NCI-H2029 treated with DMSO at 0.1 percent for 48 hours (cell line): ENCODE measurements around the gene TMEM43.

Experiments
- DNase-seq: peaks from one replicate; lab custom pipeline; 2025; lab: John Stamatoyannopoulos, UW

Gene TMEM43

DNA sequence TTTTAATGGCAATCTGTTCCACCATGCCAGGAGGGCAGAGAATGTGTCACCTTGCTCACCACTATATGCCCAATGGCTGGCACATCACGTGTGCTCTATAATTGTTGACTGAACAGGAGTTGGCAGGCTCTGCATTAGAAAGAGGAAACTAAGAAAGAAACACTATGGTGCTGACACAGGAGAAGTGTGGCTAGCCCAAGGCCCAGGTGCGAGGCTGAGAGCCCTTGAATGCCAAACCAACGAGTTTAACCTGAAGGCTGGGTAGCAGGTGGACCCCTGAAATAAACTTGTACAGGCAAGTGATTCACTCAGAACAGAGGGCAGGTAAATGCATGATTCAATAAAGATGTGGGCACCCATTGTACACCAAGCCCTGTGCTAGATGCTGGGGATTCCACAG is 2.6 kb upstream of the TMEM43 start:
- peak; percentile 42 for DNase-seq

DNA sequence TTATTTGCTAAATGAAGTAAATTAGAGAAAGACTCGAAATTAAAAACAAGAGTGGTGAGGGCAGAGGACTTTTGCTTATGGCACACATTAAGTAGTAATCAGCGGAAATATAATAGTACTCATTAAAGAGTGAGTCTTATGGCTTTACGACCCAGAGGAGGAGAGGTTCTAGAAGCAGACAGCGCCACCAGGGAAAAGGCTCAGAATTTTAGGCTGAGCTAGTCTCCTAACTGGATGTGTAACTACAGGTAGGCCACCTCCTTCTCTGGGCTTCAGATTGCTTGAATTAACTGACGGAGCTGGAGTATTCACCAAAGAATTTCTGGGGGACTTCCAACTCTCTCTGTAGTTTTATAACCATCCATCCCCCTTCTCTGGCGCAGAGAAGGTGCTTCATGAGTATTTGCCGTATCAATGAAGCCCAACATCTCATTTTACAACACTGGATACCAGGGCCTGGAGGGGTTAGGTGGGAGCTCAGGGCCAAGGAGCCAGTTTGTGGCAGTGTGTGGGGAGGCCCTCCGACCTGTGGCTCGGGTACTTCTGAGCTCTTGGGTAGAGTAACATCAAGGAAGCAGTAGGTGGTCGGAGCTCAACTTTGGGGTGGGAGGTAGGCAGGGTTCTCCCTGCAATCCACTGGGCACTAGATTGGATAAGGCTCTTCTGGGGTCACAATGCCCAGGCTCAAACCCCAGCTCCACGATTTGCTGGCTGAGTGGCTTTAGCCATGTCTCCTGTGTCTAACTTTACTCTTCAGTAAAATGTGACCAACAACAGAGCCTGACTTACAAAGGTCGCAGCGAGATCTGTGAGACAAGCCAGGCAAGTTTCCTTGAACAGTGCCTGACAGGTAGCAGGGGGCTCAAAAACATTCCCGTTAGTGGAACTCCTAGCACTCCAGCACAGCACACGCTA is 1.3 kb upstream of the TMEM43 start:
- DNase-seq, result no peak

DNA sequence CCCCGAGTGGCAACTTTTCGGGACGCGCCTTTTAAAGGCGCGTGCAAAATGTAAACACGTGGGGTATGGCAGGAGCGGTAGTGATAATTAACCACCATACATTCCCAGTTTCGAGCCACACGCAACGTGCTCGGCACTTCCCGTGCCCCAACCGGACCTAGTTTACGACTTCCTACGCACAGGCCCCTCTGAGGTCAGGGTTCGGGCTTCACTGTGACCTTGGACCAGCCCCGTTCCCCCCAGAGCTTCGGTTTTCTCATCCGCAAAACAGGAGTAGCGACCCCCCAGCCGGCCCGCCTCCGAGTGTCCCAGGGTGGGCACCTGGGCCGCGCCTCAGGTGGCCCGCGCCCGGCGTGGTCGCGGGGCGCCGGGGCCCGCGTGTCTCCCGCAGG is 633 bp upstream of the TMEM43 start:
- peak; percentile 25 for DNase-seq

DNA sequence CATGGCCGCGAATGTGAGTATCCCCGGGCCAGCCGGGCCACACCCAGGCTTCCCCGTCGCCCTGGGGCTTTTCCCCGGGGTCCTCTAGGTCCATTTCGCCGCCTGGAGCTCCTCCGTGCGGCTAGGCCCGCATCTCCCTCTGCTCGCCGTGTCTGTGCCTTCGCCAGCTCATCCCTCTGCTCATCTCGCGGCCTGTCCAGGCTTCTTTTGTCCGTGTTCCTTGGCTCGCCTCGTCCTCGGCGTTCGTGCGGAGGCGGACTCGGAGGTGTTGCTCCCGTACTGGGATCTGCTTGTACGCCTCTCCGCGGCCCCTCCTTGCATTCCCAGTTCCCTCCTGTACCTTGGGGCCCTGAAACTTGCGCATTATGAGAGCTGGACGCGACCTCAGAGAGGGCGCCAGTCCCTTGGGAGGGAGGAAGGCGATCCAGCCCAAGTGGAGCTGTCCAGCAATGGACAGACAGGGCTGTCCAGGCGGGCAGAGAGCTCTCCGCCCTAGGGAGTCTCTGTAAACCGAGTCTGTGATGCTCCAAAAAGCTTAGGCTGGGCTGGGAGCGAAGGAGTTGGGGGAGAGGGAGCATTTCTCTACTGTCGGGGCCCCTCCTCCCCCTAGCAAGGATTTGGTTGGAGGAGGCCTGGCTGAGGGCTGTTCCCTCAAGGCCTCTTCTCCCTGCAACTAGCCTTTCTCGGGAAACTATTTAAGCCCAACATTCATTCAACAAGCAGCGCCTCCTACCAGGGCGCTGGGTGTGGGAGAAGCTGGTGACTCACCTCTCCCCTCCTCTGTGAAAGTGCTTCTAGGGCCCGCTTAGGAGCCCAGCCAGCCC is 553 bp downstream of the TMEM43 start:
- no peak for DNase-seq

DNA sequence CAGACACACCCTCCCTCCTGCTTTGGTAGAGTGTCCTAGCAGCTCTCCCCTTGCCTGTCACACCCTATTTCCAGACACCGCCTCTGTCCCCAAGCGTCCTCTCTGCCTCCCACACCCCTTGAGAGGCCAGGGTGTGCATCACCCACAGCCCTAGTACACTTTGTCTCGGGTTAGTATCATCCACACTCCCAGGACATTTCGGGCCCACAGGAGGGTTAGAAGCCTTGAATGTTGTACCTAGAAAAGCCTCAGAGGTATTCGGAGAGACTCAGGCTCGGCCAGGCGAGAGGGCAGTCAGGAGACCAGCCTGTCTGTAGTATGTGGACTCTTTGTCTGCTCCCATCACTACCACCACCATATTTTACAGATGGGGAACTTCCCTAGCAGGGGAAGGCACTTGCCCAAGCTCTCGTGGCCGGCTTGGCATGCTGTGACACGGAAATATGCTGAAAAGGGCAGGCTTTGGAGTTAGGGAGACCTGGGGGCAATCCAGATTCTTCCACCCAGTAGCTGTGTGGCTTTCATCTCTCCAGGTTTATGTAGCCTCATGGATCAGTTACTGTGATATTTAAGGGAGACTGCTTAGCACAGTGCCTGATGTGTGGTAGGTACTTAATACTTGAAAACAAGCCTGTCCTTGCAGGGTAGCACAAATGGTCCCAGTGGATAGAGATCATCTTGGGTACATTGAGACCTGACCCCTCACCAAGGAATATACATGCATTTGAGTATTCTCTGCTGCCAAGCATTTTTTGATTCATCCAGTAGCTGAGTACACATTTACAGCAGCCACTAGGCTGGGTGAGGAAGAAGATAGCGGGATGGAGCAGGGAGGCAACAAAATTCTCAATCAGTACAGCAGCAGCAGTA is 1.4 kb downstream of the TMEM43 start:
- no peak for DNase-seq

DNA sequence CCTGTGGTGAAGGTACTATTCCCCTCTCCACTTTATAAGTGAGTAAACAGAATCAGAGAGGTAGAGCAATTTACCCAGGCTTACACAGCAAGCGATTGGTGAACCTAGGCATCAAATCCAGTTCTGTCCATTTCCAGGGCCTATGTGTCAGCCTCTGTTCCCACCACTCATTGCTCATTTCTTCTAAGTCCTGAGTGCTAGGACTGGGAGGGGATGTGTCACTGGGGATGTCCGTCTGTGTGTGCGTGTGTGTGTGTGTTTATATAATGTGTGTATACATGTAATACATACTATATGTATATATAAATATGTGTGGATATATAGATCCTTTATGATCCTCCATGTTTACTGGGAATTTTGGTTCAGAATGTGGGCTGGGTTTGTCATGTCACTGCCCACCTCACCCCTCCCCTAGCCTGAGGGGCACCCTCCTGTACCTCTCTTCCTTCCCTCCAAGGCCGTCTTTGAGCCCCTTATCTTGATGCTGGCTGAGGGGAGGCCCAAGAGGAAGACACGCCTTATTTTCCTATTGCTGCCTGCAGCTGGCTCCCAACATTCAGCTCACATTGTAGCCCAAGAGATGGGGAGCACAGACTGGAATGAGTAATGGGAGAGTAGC is 2.1 kb downstream of the TMEM43 start:
- DNase-seq, result no peak

DNA sequence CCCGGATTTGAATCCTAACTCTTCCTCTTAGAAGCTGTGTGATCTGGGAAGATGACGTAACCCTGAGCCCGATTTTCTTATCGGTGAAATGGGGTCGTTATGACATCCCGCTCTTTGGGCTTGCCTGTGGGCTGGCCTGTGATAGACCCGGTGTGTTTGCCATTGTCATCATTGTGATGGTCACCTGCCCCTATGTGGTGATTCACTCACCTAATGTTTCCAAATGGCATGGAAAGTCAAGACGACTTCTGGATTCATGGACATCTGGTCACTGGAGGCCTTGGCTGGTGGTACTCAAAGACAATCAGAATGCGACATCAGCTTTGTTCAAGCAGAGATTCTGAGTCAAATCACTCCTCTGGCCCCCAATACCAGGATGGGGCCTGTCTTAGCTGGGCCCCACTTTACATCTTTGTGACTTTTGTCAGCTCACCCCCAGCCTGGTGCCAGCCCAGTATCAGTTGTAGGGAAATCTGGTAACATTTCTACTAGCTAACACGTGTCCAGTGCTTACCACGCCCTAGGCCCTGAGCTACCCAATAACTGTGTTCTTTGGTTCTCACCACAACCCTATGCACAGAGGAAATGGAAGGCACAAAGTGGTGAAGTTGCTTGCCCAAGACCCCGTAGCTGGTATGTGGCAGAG is 2.8 kb downstream of the TMEM43 start:
- no peak for DNase-seq

DNA sequence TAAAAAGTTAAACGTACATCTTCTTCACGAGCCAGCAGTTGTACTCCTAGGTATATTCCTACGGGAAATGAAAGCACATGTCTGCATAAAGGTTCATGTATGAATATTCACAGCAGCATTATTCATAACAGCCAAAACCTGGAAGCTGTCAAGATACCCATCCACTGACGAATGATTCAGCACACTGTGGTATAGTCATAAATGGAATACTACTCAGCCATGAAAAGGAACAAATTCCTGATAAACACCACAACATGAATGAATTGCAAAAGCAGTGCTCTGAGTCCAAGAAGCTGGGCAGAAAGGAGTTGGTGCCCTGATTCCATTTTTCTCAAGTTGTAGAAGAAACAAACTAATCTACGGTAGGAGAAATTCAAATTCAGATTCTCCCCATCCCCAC is 3.9 kb downstream of the TMEM43 start:
- DNase-seq, result no peak

DNA sequence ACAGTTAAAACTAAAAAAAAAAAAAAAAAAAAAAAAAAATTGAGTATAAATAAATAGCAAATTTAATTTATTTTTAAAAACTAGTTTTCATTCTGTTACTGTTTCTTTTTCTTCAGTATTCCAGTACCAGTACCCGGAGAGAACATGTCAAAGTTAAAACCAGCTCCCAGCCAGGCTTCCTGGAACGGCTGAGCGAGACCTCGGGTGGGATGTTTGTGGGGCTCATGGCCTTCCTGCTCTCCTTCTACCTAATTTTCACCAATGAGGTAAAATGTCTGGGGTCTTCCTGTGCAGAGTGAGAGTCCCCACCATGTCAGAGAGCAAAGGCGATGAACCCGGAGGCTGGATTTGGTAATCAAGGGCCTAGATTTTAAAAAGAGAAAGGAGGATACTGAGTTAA is 4.4 kb downstream of the TMEM43 start:
- no peak for DNase-seq

DNA sequence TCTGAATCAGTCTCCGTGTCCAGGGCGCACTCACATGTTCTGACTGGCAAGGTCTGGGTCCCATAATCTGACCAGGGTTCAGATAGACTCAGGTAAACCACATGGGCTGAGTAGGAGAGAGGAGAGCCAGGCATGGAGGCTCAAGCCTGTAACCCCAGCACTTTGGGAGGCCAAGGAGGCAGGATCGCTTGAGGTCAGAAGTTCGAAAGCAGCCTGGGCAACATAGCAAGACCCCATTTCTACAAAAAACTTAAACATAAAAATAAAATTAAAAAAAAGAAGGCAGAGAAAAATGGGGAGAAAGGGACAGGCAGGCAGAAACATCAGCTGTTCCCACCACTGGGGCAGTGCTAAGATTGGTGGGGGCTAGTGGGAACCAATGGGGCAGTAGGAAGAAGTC is 5.4 kb downstream of the TMEM43 start:
- DNase-seq, result no peak

DNA sequence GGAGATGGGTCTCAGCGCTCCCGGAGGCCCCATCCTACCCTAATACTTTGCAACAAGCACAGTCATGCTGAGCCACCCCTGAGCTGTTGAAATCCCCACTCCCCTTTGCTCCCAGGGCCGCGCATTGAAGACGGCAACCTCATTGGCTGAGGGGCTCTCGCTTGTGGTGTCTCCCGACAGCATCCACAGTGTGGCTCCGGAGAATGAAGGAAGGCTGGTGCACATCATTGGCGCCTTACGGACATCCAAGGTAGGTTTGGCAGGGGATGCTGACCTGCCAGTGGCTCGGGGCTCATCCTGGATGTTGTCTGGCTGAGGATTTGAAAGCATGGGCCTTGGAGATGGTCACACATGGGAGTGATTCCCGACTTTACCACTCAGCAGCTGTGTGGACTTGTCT is 5.9 kb downstream of the TMEM43 start:
- DNase-seq, result no peak

DNA sequence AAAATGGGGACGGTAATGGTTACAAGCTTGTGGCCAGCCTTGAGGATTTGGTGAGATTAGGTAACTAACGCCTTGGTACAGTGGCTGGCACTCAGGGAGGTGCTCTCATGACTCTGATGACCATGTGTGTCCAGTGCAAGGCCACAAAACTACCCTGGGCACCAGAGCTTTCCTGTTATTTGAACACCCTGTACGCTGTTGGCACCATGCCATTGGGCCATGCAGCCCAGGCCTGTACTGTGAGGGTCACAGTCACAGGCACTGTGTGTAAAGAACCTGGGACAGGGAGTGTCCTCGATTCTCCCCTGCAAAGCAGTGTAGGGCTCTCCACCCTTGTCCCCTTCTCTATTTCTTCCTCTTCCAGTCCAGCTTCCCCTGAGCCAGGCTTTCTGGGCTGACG is 6.3 kb downstream of the TMEM43 start:
- no peak for DNase-seq

DNA sequence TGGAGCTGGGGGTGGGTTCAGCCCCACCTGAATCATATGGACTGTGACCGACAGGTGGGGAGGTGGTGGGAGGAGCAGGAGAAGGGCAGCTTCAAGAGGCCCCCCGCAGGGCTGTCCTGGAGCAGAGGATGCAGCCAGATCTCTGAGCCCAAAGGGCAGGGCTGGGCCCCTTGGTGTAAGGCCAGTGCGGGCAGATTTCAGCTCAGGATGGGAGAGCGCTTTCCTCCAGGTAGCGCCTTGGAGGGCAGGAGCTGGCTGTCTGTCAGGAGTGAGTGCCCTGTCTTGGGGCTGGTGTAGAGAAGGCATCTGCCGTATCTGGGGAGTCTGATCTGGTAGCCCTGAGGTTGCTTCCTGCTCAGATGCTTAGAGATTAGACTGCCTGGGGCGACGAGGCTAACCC is 7.3 kb downstream of the TMEM43 start:
- no peak for DNase-seq

DNA sequence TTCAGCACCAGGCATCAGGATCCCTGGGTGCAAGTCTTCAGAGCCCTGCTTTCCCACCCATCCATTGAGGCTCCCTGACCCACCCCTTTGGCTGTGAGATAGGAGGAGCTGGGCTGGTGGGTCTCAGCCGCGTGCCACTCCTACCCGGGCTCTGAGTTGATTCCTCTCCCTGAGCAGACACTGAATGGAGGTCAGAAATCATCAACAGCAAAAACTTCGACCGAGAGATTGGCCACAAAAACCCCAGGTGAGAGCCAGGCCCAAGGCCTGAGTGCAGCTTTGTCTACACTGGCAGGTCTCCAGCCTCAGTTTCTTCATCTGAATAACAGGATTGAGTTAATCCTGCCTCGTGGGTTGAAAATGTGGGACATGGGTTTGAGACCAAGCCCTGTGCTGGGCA is 7.8 kb downstream of the TMEM43 start:
- DNase-seq, result no peak

DNA sequence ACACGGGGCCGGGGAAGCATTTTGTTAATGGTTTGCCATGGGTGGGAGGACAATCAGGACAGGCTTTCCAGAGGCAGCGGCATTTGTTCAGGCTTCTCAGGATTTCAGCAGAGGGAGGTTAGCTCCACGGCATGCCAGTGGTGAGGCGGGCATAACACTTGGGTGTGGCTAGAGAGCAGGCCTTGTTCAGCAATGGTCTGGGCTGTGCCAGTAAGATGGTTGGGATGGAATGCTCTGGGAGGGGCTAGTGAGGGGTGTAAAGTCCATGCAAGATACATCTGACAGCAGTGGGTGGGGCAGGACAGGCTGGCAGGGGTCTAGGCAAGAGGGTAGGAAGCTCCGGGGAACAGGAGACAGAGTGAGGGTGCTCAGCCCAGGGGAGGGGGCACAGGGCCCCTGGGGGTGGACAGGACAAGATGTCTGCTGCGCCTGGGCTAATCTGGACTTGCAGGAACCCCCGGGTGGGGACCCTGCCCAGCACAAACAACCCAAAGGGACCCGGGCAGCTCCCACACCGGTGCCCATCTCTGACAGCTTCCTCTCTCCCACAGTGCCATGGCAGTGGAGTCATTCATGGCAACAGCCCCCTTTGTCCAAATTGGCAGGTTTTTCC is 8.4 kb downstream of the TMEM43 start:
- no peak for DNase-seq

DNA sequence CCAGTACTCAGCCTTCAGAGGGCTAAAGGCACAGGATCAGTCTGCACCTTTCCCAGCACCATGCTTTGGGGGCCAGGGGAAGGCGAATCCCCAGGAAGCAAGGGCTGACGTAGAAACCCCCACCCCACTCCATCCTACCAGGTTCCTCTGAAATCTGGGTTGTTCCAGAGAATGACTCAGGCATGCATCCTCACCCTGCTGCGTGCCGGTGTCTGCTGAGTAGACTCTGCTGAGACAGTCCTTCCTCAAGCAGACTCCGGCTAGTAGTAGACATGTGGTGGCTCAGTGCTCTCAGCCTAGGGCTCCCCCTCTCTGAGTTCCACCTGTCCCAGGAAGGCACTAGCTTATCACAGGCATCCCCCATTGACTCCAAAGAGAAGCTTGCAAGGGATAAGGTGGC is 9.0 kb downstream of the TMEM43 start:
- no peak for DNase-seq

DNA sequence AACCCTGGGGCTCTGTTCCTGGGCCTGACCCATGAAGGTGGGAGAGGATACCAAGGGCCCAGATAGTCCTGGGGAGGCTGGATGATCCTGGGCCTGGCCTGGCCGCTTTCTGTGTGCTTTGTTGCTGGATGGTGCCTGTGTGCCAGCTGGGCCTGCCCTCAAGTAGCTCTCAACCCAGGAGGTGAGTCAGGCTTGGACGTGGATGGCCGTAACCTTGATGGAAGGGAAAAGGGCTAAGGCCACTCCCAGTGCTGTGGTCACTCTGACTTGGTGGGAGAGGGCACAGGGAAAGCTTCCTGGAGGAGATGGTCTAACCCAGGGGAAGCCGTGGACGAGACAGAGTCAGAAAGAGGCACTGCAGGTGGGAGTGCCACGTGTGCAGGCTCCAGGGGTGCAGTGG is 9.4 kb downstream of the TMEM43 start:
- no peak for DNase-seq

DNA sequence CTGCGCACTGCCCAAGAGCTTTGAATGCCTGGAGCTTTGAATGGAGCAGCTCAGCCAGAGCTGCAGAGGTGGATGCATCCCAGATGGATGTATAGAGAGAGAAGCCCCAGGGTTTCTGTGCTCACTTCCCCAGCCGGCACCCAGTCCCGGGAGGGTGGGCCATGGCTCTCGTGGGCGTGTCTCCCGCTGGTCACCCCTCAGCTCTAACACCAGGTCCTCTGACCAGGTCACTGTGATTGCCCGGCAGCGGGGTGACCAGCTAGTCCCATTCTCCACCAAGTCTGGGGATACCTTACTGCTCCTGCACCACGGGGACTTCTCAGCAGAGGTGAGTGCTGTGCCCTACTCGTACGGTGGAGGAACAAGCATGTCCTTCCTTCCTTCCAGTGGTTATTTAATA is 10.7 kb downstream of the TMEM43 start:
- DNase-seq, result no peak

DNA sequence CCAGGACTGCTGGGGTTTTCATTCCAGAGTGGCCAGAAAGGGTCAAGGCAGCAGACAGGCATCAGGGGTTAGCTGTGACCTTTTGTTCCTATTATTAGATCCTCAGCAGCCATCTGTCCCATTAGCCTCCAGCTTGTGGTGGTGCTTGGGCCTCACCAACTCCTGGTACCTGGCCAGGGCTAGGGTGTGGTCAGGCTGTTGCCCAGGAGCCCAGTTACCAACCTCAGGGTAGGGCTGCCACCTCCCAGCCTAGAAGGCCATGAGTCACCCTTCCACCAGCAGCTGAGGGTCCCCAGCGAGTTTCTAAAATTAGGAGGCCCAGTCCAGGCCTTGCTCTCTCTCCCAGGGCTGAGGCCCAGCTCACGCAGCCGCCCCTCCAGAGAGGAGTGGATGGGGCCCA is 12.2 kb downstream of the TMEM43 start:
- no peak for DNase-seq

DNA sequence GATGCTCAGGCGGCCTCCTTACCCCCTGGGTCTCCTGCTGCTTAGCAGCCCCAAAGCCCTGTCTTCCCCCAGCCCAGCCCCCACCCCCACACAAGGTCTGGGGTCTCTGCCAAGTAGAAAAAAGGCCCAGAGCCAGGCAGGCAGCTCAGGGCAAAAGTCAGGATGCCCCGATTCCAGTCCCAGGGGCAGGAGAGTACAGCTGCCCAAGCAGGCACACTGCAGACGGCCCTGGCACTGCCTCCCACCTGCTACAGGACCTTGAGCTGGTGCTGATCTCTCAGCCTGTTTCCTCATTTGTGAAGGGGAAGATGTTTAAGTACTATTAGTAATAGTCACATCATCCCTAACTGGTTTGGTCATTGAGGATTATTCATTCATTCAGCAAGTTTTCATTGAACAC is 12.6 kb downstream of the TMEM43 start:
- no peak for DNase-seq
